Activated CD4-positive, CD25-positive, alpha-beta regulatory T cell treated with anti-CD3 and anti-CD28 coated beads, Interleukin-2, amount 50 U/mL, for 24 hours (primary cell): ENCODE results near the gene FBXW11.

Source experiments
- ATAC-seq, 2 donors: fragments of 150-1000 bp; cut with Tn5 transposase; one replicate each; pipeline ENCODE4 v1.10.0; 2021; ENCODE audit warnings: mild to moderate bottlenecking in 1 of 2, moderate library complexity in 1 of 2

Gene FBXW11

GRCh38 chr5:171861381-171861780 is 145.1 kb downstream of the FBXW11 start:
- no peak for ATAC-seq

GRCh38 chr5:171858303-171858702 is 148.1 kb downstream of the FBXW11 start:
- peak in 1 of 2 donors; percentile 24 for ATAC-seq

DNA sequence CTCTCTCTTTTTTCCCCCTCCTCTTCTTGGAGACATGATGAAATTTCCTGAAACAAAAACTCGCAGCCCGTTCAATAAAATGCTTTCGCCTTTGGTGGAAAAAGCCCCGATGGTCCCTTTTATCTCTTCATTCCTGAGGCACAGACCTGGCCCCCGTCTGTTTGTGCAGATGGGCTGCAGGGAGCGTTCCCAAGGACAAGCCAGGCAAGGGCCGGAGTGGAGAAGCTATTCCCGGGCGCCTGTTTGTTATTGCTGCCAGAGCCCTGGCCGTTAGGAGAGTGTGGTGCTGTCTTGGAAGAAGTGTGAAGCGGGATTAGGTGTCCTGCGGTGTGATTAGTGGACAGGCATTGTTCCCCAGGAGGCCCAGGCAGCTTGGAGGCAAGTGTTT is 149.0 kb downstream of the FBXW11 start:
- ATAC-seq, result no peak

DNA sequence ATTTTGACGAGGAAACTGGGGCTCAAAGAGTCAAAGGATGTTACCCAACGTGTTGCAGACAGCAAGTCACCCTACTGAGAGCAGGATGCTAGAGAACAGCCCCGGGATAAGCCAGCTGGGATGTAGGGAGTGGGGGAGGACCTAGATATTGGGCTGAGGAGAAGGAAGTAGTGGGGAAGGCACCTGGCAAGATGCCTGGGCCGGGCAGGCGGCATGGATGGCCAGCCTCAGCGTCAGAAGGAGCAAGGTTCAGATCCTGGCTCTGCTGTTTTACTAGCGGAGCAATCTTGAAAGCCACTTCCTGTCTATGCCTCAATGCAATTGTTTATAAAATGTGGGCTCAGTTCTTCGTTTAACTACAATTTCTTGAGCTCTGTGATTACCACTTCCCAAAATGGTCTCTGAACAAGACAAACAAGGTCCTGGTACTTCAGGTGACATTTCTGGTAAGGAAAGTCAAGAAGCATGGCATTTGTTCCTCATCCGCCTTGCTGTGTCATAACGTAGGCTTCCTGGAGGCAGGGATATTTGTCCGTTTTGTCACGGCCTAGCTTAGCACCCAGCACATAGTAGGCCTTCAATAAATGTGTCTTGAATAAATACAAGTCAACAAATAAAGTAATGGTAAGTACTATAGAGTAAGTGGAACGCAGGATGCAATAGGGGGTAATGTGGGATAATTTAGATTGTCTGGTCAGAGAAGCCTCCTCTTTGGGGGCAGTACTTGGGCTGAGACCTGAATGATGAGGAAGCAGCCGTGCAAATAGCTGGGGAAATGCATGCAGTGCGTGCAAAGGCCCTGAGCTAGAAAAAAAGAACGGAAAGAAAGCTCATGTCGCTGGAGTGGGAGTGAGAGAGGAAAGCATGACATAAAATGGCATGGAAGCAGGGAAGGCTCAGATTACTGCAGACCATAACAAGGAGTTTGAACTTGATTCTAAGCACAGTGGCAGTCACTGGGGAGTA is 150.4 kb downstream of the FBXW11 start:
- ATAC-seq, result no peak

GRCh38 chr5:171855265-171855664 is 151.2 kb downstream of the FBXW11 start:
- no peak for ATAC-seq

GRCh38 chr5:171852255-171852681 is 154.2 kb downstream of the FBXW11 start:
- ATAC-seq, result no peak

GRCh38 chr5:171851251-171851650 is 155.2 kb downstream of the FBXW11 start:
- ATAC-seq, result no peak

GRCh38 chr5:171850324-171850947 is 156.0 kb downstream of the FBXW11 start:
- ATAC-seq, result no peak

DNA sequence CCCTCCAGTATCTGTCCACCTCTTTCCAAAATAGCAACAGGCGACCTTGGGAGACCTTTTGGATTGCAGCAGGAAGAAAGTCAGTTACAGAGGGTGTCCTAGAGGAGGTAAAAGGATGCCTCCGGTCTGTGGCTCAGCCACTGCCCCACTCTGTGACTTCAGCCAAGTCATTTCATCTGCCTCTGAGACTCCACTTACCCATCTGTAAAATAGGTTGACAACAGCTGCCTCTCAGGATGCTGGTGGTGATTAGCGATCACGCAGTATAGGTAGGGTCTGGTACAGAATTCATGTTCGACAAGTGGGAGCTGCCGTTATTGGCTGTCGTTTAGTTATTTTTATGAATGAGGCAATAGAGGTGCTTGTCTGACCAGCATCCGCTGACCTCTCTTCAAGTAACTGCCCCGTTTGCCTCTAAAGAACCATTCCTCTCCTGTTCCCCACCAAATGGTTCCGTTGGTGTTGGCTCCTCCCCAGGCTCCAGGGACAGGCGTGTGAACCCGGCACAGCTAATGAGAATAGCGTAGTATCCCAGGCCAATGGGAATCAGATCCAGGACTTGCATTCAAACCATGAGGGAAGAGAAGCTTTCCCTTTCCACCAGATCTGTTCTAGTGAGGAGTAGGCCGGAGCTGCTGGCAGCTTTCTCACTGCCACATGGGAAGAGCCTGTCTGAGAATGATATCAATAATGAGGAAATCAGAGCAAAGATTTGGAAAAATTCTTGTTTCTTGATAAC is 156.7 kb downstream of the FBXW11 start:
- no peak for ATAC-seq

- ATAC-seq, result no peak
Measured at GRCh38 chr5:171848911-171849520, 157.4 kb downstream of the FBXW11 start.

DNA sequence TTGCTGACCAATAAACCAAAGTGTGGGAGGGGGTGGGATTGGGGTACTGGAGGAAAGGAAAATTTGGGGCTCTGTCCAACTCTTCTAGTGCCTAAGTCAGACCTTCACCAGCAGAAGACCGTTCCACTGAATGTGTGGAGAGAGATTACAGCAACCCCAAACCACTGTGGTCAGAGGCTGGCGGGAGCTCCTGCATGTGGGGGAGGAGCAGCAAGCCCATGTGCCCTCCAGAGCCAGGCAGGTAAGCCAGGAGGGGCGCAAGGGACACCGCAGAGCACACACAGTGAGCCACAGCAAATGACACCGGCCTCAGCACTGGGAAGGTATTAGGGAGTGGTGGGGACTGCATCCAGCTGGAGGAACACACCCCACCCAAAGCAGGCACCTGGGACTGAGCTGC is 158.0 kb downstream of the FBXW11 start:
- no peak for ATAC-seq

GRCh38 chr5:171848006-171848405 is 158.4 kb downstream of the FBXW11 start:
- ATAC-seq, result no peak

DNA sequence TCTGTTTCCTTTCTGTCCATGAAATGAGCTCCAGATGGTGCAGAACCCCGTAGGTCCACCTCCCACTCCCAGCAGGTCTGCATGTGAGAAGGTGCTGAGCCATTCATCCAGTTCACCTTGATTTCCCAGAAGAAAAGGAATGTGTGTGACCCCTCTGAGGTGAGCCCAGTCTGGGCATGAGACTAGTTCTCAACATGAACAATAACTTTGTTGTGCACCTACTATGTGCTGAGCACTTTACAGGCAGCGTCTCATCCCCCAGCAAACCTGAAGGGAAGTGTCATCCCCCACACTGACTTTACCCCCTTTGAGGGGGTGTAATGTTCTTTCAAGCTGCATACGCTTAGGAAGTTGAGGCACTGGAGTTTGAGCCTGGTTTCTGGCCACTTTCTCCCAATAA is 159.4 kb downstream of the FBXW11 start:
- no peak for ATAC-seq

- ATAC-seq, result no peak
Measured at GRCh38 chr5:171846323-171846722, 160.1 kb downstream of the FBXW11 start.

DNA sequence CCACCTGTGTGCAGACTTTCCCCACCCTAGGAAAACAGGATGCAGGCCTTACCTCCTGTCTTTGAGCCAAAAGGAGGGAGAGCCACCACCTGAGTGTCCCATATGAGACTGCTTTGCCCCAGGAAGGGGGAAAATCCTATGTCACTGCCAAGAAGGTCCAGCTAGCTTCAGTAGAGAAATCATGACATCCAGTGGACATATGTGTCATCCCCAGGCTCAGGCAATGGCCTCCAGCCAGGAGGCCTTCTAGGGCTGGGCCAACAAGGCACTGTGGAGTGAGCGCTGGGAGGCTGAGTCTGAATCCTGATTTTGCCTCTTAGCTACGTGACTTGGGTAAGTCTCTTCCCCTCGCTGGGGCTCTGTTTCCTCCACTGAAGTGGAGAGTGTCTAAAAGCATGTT is 160.6 kb downstream of the FBXW11 start:
- ATAC-seq, result no peak

DNA sequence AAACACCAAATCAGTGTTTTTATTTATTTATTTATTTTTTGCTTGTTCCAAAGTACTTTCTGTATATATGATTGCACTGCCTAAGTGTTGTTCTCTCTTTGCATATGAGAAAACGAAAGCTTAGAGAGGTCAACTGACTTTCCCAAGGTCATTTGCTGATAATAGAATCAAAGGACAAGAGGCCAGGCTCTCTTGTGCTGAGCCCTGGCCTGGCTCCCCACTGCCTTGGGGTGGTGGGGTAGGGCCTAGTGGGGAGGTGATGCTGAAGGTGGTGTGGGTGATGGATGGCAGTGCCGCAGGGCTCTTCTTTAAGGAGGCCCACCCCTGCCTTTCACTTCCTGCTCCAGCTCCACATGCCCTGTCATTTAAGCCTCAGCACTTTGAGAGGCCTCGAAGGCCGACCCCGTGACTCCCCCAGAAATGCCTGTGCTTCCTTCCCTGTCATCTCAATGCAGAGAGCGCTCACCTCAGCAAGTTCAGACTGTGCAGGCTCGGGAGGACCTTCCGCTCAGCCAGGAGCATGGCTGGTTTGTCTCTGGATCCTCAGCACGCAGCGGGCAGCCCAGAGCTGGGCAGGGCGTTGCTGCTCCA is 161.3 kb downstream of the FBXW11 start:
- ATAC-seq, result no peak

DNA sequence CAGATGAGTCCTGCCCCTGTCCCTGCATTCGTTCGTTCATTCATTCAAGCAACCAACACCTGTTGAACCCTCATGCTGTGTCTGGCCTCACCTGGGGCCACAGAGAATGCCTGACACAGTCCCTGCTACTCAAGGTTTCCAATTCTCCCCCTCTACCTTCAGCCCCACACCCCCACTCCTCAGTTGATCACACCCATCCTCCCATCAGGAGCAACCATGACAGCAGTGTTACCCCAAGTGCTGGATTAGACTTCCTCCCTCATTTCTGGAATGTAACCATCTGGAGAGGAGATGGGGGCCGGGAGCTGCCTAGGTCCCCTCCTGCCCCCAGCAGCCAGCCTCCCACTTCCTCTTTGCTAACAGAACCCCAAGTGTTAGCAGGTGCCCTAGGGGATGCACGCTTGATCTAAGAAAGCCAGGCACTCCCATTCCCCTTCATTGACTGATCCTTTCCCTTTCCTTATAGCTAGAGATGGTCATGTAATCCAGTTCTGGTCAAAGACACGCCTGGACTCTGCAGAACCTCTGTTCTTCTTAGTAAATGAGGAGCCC is 163.6 kb downstream of the FBXW11 start:
- ATAC-seq, result no peak

DNA sequence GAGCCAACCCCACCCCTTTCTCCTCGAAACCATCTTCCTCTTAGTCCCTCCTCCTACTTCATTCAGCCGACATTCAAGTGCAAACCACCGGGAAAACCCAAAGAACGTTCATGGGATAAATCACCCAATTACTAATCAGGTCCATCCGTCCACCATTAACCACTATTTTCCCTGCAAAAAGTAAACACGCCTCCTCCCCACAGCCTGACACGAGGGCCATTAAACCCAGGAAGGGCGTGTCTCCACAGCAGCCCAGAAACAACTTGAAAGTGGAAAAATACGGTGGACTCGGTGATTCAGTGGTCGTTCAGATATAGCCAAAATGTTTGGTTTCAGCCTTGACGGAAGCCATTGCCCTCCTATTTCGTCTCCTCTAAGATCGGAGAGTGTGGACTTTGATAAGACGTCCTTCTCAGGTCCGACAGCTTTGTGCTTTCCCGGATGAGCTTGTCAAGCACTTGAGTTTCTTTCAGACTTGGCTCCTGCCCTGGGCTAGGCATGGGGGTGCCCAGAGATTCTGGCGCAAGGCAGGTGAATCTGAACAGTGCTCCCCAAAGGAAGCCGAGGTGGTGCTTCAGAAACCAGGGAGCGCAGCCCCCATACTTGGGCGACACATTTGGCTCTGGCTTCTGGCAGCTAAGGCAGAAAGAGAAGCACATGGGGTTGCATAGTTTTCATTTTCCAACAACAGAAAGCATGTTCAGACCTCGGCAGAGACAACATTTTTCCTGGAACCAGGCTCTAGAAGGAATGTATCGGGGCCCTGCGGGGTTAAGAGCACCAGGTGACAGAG is 164.3 kb downstream of the FBXW11 start:
- ATAC-seq, result no peak

GRCh38 chr5:171840711-171841522 is 165.5 kb downstream of the FBXW11 start:
- no peak for ATAC-seq

GRCh38 chr5:171840066-171840465 is 166.4 kb downstream of the FBXW11 start:
- peak in 1 of 2 donors; percentile 33 for ATAC-seq
